Activated CD8-positive, alpha-beta memory T cell treated with anti-CD3 and anti-CD28 coated beads, Interleukin-2, amount 50 U/mL, for 1 hour (primary cell): Measurements from ENCODE around the gene CXXC1.
"Not testable (repeated sequence)": the region's sequence is repeated elsewhere in the genome, so short reads cannot be mapped to it uniquely, and the experiment has no call there.

Experiments used
- DNase-seq: peaks from one replicate; pipeline ENCODE4 v3.0.0-alpha.2; 2020; ENCODE audit errors: extremely low read depth

The CXXC1 gene

DNA sequence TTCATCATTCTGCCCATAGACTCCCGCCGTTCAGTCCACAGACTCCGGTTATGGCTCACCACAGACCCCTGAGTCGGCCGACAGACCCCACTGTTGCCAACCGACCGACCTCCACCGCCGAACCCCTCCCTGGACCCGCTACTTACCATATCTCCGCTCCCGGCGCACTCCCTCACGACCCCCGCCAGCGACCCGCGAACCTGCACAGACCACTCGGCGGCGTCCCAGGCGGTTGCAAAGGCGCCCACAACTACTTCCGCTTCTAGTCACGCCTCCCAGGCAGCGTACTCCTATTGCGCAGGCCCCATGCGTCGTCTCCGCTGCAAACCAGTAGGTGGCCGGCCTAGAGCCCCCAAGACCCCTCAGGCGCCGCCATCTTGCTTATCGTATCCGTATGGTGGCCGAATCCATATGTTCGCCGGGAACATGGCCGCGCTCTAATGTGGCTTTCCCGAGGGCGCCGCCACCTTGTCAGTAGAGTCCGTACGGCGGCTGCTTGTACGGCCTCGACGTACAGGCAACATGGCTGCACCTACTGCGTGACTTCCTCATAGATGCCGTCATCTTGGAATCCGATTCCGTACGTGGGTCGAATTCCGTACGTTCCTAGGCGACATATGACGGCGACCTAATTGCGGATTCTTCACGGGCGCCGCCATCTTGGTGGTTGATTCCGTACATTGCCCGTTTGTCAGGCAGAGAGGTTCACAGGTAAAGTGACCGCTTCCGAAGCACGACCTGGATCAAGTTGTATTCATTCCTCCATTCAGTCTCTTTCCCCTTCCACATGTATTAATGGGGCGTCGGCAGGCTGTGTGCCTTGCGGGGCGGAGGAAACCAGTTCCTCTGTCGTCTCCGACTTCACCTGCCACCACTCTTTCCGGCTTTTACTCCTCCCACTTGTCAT lies at the start of gene CXXC1:
TSS of gene CXXC1 (minus strand) at position 252 of the 907 bp plus-strand sequence. CDS start at position 149, 103 bp downstream.
- DNase-seq = peak; percentile 99

DNA sequence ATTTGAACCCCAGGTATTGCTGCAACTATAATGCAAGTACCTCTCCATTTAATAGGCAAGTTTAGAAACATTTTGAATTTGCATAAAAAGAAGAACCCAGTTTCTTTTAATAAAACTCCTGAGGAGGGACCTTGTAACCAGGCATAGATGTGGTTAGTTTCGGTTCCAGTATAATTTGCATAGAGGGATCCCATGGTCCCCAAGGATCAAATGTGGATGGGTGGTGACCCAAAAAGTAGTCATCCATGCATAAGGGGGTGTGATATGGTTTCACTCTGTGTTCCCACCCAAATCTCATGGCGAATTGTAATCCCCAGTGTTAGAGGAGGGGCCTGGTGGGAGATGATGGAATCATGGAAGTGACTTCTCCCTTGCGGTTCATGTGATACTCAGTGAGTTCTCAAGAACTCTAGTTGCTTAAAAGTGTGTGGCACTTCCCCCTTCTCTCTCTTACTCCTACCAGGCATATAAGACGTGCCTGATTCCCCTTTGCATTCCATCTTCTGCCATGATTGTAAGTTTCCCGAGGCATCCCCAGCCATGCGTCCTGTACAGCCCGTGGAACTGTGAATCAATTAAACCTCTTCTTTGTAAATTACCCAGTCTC lies 47.2 kb upstream of the CXXC1 start:
- no peak for DNase-seq

DNA sequence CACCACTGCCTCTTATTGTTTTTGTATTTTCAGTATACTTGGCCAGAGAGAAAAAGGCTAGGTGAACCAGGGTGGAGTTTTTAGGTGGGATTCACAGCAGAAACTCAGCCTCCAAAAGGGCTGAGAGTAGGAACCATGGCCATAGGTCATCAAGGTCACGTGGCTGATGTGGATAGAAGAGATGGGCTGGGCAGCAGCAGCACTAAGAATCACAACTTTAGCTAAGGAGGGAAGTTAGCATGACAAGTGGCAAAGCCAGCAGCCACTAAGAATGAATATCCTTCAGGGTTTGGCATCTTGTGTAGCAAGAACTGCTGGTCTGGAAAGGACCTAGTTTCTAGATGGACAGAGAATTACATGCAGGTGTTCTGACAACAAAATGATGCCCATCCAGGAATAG lies 44.2 kb upstream of the CXXC1 start:
- no peak for DNase-seq

DNA sequence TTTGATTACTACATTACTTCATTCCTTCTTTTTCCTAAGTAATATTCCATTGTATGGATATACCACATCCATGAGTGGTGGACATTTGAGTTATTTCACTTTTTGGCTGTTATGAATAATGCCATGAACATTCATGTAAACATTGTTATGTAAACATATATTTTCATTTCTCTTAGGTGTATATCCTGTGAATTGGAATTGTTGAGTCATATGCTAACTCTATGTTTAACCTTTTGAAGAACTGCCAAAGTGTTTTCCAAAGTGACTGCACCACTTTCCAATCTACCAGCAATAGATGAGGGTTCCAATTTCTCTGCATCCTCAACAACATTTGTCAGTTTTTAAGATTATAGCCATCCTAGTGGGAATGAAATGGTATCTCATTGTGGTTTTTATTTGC lies 42.7 kb upstream of the CXXC1 start:
- DNase-seq = no peak

DNA sequence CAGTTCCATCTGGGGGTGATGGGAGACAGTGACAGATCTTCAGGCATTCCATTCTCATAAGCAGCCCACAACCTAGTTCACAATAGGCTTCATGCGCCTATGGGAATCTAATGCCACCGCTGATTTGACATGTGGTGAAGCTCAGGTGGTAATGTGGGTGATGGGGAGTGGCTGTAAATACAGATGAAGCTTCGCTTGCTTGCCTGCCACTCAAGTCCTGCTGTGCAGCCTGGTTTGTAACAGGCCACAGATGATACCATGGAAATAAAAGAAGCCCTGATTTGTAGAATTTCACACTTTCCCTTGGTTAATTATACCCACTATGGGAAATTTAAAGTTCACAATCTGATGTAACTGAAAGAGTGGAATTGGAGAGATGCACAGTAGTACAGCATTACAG lies 40.5 kb upstream of the CXXC1 start:
- DNase-seq = no peak

DNA sequence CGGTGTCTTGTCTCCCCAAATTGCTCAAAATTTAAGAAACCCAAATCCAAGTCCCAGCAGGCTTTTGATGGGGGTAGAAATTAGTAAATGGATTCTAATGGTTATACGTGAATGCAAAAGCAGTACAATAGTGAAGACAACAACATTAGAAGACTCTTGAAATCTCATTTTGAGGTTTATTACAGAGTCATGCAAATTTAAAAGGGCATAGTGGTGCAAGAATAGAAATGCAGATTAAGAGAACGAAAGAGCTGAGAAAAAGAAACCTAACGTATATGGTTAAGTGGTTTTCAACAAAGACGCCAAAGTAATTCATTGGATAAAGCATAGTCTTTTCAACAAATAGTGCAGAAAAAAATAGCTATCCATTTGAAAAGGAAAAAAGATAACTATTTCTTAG lies 33.2 kb upstream of the CXXC1 start:
- DNase-seq = no peak

DNA sequence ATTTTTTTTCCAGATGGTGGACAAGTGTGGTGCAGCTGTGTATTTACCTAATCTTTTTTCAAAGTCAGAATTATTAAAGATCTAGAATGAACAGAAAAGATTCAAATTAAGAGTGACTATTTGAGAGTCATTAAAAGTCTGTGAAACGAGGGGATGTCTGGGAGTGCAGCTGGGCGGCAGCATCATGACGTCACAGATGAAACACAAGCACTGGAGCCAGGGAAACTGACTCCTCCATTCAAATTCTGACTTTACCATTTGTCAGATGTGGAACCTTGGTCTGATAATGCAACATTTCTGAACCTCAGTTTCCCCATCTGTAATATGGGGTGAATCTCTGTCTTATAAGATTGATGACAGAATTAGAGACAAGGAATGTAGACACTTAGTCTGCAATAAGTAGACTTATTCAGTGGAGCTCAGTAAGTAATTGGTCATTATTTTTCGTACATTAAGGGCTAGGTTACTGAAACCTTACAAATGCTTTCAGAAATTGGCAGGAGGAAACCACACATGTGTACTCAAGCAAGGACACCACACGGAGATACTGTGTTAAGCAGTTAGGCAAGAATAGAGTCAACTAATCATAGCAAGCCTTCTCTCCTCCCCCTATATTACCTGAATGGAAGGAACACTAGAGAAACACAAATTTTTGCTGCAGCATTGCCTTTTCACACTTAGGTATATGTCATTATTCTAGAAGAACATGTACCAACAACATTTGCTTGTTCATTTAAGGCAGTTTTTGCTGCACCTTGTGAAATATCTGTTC lies 27.8 kb upstream of the CXXC1 start:
- no peak for DNase-seq

DNA sequence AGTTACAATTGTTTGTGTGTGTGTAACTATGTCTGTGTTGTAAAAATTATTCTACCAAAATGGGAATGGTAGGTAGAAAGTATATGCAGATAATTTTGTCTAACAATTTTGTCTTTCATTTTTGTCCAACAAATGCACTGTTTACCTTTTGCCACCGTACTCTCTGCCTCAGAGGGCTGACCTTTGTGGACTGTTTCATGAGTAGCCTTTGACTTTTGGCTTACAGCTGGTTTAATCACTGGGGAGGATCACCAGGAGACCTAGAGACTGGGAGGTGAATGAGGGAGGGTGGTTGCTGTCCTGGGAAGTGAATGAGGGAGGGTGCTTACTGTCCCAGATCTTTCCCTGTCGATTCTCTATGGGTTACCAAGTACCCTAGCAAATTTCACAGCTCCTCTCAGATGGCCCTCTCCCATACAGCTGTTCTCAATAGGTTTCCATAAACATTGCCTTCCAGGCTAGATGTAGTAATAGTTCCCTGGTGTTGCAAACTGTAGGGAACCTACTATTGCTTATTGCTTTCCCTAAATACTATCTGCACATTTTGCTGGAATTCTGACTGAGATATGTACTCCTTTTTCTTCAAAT lies 26.5 kb upstream of the CXXC1 start:
- no peak for DNase-seq

DNA sequence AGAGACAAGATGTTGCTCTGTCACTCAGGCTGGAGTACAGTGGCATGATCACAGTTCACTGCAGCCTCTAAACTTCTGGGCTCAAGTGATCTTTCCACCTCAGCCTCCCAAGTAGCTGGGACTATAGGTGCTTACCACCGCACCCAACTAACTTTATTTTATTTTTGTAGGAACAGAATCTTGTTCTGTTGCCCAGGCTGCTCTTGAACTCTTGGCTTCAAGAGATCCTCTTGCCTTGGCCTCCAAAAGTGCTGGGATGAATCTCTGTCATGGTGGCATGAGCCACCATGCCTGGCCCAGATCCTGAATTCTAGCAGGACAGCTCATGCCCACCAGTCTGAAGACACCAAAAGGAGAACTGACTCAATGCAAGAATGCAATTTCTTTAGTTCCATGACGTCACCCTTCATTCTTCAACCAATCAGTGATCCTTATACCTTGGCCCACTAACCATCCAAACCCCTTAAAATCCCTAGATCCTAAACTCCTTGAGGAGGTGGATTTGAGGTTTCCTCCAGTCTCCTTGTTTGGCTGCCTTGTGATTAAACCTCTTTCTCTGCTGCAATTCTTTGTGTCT lies 25.6 kb upstream of the CXXC1 start:
- no peak for DNase-seq

DNA sequence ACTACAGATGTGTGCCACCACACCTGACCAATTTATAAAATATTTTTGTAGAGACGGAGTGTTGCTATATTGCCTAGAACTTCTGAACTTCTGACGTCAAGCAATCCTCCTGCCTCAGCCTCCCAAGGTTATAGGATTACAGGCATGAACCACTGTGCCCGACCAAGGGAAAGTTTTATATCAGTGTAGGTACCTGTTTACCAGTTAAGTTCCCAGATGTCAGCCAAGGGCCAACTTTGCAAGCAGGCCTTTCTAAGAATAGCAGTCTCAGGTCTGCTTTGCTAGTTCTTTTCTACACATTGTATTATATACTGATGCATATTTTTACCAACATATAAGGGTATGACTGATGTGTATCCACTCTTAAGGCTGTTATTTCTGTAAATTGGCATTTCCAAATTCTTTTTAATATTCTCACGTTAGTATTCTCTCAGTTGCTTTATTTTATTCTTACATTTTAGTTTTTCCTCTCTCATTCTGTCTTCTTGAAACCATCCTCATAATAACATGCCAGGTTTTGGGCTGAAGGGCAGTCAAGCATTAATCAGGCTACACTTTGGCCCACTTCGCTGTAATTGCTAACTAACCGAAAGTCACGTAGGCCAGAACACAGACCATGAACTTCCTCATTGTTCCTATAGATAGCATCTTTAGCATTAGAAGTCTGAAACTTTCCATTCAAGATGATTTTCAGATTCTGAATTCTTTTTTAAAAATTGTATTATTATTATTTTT lies 25.0 kb upstream of the CXXC1 start:
- no peak for DNase-seq

DNA sequence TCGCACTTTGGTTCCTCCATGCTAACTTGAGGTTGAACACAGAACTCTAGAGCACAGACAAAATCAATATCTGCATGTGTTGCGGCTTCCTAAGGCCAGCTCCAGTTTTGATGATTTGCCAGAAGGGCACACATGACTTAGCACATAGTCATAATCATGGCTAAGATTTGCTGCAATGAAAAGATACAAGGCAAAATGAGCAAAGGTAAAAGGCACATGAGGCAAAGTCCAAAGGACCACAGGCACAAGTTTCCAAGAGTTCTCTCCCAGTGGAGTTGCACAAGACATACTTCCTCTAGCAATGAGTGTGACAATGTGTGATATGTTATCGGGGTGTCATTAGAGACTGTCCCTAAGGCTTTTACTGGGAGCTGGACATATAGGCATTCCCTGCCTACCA lies 24.2 kb upstream of the CXXC1 start:
- no peak for DNase-seq

DNA sequence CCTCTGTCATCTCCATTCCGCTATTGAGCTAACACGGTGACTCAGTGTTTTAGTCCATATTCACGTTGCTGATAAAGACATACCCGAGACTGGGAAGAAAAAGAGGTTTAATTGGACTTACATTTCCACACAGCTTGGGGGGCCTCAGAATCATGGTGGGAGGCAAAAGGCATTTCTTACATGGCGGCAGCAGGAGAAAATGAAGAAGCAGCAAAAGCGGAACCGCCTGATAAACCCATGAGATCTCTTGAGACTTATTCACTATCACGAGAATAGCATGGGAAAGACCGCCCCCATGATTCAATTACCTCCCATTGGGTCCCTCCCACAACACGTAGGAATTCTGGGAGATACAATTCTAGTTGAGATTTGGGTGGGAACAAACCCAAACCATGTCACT lies 22.6 kb upstream of the CXXC1 start:
- no peak for DNase-seq

DNA sequence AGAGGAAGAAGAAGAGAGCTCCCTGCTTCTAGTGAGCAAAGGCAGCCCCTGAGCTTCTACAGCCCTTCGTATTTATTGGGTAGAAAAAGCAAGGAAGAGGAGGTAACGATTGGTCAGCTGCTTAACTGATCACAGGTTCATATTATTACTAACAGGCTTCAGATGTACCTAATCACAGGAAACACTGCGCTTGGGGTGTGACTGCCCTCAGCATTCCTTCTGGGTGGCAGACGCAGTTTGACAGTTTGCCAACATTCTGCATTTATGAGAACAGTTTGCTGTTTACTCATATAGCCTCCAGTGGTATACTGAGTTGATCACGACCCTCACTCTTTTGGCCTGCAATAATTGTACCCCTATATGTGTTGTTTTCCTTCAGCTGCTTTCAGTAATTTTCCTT lies 21.4 kb upstream of the CXXC1 start:
- DNase-seq = not testable (repeated sequence)

DNA sequence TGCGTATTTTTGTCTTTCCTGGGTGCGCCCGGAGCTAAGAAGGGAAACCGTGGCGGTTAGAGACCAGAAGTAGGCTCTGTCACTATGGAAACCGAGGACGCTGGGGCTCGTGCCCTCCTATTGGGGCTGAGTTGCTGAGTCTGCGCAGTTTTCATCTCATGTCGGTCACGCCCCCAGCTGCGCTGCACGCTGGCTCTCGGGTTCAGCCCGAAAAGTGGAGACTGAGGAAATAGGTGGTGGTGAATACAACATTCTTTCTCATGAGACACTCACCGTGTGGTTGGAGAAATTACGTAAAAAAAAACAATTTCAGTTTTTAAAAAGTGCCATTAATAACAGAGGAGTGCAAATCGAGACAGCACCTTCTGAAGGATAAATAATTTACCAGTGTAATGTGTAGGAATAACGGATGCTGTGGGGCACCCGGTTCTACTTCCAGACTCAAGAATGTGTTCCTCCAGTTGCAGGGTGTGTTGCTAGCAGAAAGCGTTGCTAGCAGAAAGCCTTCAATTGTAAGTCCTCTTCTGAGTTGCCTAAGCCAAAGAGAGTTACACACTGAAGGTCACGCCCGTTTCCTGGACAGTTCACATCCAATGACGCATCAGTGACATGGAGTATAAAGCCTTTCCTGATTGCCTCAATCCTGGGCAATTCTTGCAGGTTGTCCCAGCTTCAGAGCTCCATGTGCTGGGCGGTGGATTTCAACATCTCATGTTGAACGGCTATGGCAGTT lies 20.4 kb upstream of the CXXC1 start:
- DNase-seq = peak; percentile 87

DNA sequence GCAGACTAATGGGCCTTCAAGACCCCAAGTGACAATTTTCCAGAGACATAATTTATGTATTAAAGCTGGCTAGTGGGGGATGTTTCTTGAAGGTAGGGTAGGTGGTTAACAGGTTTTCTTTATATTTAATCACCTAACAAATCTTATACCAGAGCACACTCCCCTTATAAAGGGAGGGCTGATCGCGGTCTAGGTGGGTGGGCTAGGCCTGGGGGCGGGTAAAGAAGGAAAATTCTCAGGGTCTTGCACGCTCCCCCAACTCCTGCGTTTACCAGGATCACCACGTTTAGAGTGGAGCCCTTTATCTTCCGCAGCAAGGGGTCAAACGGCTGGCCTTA lies 19.9 kb upstream of the CXXC1 start:
- no peak for DNase-seq

DNA sequence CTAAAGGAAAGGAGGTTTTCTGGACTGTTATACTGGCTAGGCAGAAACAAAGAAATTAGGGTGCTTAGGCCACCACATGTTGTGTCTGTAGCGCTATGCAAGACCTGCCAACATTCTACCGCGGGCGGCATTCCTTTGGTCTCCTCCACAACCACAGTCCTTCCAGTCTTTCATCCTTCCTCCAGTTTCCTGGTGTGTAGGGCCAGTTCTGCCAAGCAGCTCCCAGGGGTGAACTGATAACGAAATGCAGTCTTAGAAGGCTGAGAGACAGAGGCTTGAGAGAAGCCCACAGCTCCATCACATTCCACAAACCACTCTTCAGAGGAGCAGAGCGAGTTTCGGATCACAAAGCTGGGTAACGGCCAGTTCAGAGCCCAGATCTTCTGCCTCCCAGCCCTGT lies 19.5 kb upstream of the CXXC1 start:
- DNase-seq = no peak

DNA sequence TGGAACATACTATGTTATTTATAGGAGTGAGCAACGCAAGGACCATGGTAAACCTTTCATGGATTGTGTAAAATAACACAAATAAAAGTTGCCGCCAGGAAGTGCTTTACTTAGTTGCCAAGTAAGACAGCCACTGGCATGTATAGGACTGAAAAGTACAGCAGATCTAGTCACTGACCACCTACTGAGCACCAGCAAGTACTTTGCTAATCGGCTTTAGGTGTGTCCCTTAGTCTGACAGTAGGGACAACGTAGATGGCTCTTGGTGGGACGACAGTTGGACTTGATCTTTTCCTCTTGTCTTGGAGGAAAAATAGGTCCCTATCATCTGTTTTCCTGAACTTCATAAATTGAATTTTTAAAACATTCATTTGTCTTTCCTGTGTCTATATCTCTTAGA lies 13.6 kb upstream of the CXXC1 start:
- no peak for DNase-seq

DNA sequence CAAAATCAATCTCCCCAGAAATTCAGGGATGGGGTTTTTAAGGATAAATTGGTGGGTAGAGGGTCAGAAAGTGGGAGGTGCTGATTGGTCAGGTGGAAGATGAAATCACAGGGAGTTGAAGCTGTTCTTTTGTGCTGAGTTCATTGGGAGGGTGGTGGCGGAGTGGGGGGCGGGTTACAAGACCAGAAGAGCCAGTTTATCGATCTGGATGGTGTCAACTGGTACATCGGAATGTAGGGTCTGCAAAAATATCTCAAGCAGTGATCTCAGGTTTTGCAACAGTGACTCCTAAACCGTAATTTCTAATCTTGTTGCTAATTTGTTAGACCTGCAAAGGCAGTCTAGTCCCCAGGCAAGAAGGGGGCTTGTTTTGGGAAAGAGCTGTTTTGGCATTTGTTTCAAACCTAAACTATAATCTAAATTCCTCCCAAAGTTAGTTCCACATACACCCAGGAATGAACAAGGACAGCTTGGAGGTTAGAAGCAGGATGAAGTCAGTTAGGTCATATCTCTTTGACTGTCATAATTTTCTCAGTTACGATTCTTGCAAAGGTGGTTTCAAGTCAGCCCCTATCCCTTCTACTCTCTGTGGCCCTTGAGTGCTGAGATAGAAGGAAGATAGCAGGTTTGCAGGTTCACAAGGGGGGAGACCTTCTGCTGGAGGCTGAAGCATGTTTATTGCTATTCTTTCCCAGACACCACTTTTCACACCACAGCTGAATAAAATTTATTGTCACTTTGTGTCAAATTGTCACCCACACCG lies 12.3 kb upstream of the CXXC1 start:
- no peak for DNase-seq

DNA sequence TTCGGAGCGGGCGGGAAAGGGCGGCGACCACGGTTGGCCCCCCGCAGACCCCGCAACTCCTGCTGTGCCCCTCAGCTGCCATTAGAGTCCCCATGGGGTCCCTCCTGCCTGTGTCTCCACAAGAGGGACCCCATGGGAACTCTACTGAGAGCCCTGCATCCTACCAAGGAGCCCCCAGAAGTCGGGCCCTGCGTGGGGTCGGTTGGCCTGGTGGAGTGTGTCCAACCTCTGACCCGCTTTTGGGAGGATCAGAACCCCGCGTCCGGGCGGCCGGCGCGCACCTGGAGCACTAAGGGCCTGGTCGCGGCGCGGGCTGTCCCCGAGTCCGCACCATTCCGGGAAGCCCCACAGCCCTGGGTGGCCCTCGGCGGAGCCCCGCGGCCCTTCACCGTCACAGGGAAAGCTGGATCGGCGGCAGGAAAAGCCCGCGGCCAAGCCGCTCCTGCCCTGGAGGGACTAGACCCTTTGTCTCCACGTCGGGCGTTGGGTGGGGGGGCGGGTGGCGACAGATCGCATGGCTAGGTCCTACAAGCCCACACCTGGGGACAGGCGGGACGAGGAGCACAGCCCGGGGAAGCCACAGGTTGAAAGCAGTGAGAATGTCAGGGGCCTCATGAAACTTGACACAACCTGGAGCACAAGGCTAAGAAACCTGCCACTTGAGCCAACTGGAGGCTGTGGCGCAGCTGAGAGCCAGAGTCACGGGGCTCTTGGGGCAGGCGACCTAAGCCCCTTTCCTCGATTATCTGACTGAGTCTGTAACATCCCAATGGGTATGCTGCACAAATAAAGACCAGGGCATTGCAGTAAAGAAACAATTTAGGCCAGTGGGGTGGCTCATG lies 11.2 kb upstream of the CXXC1 start:
- DNase-seq = no peak
